Loucy (cell line): Measurements from ENCODE around the gene CAPNS1.

Experiments
- H2AFZ ChIP-seq: fragments of 200-600 bp; sonication (generic); 2 replicates; pipeline ENCODE4 v1.6.0; 2016; ENCODE audit warnings: antibody characterized with exemption, mild to moderate bottlenecking, low read length, moderate library complexity
- H3F3A ChIP-seq: fragments of 200-600 bp; 2 replicates; pipeline ENCODE4 v1.6.0; 2016; ENCODE audit warnings: antibody characterized with exemption, low read depth, mild to moderate bottlenecking
- H3K27me3 ChIP-seq: fragments of 200-600 bp; sonication (generic); 2 replicates; pipeline ENCODE4 v1.6.1; 2014; ENCODE audit warnings: low read length, mild to moderate bottlenecking; ENCODE audit not compliant: insufficient read depth, poor library complexity, severe bottlenecking
- H3K36me3 ChIP-seq: fragments of 200-600 bp; sonication (generic); 2 replicates; pipeline ENCODE4 v1.6.1; 2016; ENCODE audit warnings: low read length; ENCODE audit not compliant: insufficient read depth
- H3K4me1 ChIP-seq: fragments of 200-600 bp; sonication (generic); 2 replicates; pipeline ENCODE4 v1.5.1; 2014; ENCODE audit warnings: low read length, mild to moderate bottlenecking; ENCODE audit not compliant: insufficient read depth, poor library complexity, severe bottlenecking
- H3K4me2 ChIP-seq: fragments of 200-600 bp; sonication (generic); 2 replicates; pipeline ENCODE4 v1.6.0; 2014; ENCODE audit warnings: antibody characterized with exemption, low read length, low read depth, mild to moderate bottlenecking; ENCODE audit not compliant: poor library complexity, severe bottlenecking
- H3K4me3 ChIP-seq: fragments of 200-600 bp; sonication (generic); 2 replicates; pipeline ENCODE4 v1.5.1; 2014; ENCODE audit warnings: low read length, mild to moderate bottlenecking, mixed read lengths; ENCODE audit not compliant: poor library complexity, severe bottlenecking
- H3K79me2 ChIP-seq: fragments of 200-600 bp; sonication (generic); 2 replicates; pipeline ENCODE4 v1.6.1; 2014; ENCODE audit warnings: low read length; ENCODE audit not compliant: insufficient read depth
- H3K9ac ChIP-seq: fragments of 200-600 bp; sonication (generic); 2 replicates; pipeline ENCODE4 v1.6.0; 2014; ENCODE audit warnings: mild to moderate bottlenecking, low read depth, low read length, moderate library complexity; ENCODE audit not compliant: poor library complexity, severe bottlenecking
- H3K9me2 ChIP-seq: fragments of 200-600 bp; sonication (generic); replicated peaks from 2 replicates; pipeline ENCODE4 v1.6.1; 2016; ENCODE audit warnings: low read depth, low read length, mixed read lengths
- H3K9me3 ChIP-seq: fragments of 200-600 bp; sonication (generic); 2 replicates; pipeline ENCODE4 v1.6.1; 2014; ENCODE audit warnings: mild to moderate bottlenecking, antibody characterized with exemption, low read length, low read depth; ENCODE audit not compliant: insufficient read depth
- H4K20me1 ChIP-seq: fragments of 200-600 bp; sonication (generic); 2 replicates; pipeline ENCODE4 v1.6.0; 2014; ENCODE audit warnings: antibody characterized with exemption, low read length, mild to moderate bottlenecking; ENCODE audit not compliant: insufficient read depth, poor library complexity, severe bottlenecking
- EZH2phosphoT487 ChIP-seq: fragments of 200-600 bp; IDR thresholded peaks from 2 replicates; pipeline ENCODE4 v1.6.1; 2018; ENCODE audit warnings: antibody characterized with exemption, mild to moderate bottlenecking, moderate library complexity, borderline replicate concordance
- TF ChIP-seq, protein P1 (sequence below): fragments of 200-600 bp; sonication (generic); conservative IDR thresholded peaks from 2 replicates; pipeline ENCODE4 v1.5.1; 2014; ENCODE audit warnings: mild to moderate bottlenecking, antibody characterized with exemption, low read length

The CAPNS1 gene

DNA sequence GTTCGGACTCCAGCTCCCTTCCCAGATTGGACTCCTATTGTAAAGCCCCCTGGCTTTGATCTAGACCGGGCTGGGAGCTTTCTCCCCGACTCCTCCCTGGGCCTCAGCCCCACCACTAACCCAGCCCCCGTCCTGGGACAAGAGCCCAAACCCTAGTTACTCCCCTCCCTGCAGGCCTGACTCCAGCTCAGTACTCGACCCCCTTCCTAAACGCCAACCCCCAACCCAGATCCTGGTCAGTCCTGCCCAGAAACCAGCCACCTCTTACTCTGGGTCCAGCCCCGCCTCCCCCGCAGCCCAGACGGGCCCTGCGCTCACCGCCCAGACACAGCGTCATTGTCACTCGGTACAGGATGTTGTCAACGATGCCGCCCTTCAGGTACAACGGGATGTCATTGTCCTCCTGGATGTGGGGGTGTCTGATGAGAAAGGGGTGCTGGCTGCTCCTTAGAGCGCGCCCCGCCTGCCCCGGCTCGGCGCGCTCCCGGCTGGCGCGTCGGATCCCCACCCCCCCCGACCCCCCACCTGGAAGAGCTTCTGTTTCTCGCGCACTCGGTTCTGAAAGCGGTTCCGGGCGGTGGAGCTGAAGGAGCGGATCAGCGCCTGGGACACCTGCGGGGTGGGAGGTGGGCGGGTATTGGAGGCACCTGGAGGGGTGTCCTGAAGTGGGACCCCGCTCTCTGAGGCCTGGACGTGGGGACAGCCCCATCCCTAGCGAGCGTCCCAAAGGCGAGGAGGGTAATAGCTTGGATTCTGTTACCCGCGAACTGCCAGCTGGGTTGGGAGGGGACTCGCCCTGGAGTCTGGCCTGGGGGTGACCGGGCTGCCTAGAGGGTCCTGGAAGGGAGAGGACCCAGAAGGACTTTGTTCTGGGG is 11.5 kb downstream of the CAPNS1 start:
- Histone ChIP-seq H4K20me1 (peaks cover 3% of the 10 kb centered on the region), H3K36me3 (peaks cover 30% of the 10 kb centered on the region; the same call in 1 of the 2 replicates), H3K79me2 (no peaks in the 10 kb centered on the region), H3K27me3 (no peaks in the 10 kb centered on the region), H3K9me2 (no peaks in the 10 kb centered on the region), H3K9me3 (no peaks in the 10 kb centered on the region), H3K9ac (no peak overlapping the region), H3K4me1 (no peaks in the 10 kb centered on the region), H3K4me2 (no peak overlapping the region), H3K4me3 (no peak overlapping the region), H3F3A (no peaks in the 10 kb centered on the region), H2AFZ (no peak overlapping the region)
- no peak for TF ChIP-seq EZH2phosphoT487
- TF ChIP-seq, protein P1, sequence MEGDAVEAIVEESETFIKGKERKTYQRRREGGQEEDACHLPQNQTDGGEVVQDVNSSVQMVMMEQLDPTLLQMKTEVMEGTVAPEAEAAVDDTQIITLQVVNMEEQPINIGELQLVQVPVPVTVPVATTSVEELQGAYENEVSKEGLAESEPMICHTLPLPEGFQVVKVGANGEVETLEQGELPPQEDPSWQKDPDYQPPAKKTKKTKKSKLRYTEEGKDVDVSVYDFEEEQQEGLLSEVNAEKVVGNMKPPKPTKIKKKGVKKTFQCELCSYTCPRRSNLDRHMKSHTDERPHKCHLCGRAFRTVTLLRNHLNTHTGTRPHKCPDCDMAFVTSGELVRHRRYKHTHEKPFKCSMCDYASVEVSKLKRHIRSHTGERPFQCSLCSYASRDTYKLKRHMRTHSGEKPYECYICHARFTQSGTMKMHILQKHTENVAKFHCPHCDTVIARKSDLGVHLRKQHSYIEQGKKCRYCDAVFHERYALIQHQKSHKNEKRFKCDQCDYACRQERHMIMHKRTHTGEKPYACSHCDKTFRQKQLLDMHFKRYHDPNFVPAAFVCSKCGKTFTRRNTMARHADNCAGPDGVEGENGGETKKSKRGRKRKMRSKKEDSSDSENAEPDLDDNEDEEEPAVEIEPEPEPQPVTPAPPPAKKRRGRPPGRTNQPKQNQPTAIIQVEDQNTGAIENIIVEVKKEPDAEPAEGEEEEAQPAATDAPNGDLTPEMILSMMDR, result no peak

DNA sequence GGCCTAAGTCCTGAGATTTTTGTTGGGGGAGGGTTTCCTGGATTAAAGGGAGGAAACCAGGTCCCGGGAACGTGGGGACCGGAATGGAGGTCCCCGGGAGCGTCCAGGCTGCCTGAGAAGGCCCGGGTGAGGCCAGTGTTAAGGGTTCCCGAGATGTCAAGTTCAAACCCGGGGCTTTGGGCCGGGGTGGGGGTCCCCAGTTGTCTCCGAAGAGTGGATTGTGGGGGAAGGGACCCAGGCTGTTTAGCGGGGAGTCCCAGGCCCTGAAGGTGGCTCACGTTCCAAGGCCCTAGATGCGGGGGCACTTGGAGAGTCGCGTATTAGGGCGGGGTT is 12.1 kb downstream of the CAPNS1 start:
- no peak for TF ChIP-seq EZH2phosphoT487
- TF ChIP-seq, protein P1, result no peak
- no peaks in the 10 kb centered on the region for H3K9me2 ChIP-seq
- no peak overlapping the region for H3K4me3 ChIP-seq
- no peaks in the 10 kb centered on the region for H3K79me2 ChIP-seq
- peaks cover 3% of the 10 kb centered on the region for H4K20me1 ChIP-seq
- H3F3A ChIP-seq, result no peaks in the 10 kb centered on the region
- no peak overlapping the region for H3K4me2 ChIP-seq
- no peaks in the 10 kb centered on the region for H3K9me3 ChIP-seq
- no peak overlapping the region for H3K9ac ChIP-seq
- peaks cover 26% of the 10 kb centered on the region; the same call in 1 of the 2 replicates for H3K36me3 ChIP-seq
- H3K27me3 ChIP-seq, result no peaks in the 10 kb centered on the region
- no peak overlapping the region for H2AFZ ChIP-seq
- no peaks in the 10 kb centered on the region for H3K4me1 ChIP-seq

DNA sequence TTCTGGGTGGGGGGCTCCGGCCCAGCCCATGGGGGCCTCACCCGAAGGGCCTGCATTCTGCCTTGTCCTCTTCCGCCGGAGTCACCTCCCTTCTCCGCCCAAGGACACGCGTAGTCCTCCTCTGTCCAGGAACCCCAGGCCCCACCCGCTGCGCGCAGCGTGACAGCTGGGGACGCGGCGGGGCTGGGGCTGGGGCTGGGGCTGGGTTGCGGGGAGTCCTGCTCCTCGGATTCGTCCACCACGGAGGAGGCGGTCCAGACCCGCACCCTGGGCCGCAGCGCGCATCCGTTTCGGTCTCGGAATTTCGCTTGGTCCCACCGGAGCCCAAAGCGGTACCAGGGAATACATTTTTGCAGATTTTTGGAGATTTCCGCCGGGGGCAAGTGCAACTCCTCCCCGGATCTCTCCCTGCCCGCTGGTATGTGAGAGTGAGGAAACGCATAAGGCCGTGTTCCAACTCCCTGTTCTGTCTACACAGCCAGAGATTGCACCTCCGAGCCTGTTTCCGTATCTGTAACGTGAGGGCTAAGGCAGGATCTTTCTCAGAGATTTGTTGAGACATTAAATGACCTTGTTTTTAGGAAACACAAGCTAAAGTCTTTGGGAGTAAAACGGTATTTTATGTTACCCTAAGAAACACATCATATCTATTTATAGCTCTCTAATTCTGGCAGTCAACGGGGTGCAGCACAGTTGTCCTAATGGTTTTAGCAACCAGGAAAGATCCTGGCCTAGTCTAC is 12.7 kb downstream of the CAPNS1 start, which contains the start of gene COX7A1:
COX7A1 (minus strand) TSS at position 96 of the 740 bp plus-strand sequence; CDS start at position 56, 40 bp downstream.
- H3K79me2 ChIP-seq, result no peaks in the 10 kb centered on the region
- no peak within 1 kb of the TSS for H3K4me3 ChIP-seq
- H3K9ac ChIP-seq, result no peak within 1 kb of the TSS
- peaks cover 22% of the 10 kb centered on the region; the same call in 1 of the 2 replicates for H3K36me3 ChIP-seq
- no peaks in the 10 kb centered on the region for H3K4me1 ChIP-seq
- H2AFZ ChIP-seq, result no peak within 1 kb of the TSS
- no peaks in the 10 kb centered on the region for H3K27me3 ChIP-seq
- peaks cover 3% of the 10 kb centered on the region for H4K20me1 ChIP-seq
- H3F3A ChIP-seq, result no peaks in the 10 kb centered on the region
- H3K9me3 ChIP-seq, result no peaks in the 10 kb centered on the region
- no peak within 1 kb of the TSS for H3K4me2 ChIP-seq
- H3K9me2 ChIP-seq, result no peaks in the 10 kb centered on the region
- TF ChIP-seq, protein P1, result no peak
- TF ChIP-seq EZH2phosphoT487, result no peak
